Posterior vena cava (tissue), 2 donors: ENCODE results near the gene MAL. TPM values are rescaled to one million over a fixed set of nuclear protein-coding genes. Genes with fewer than 3 reads are reported as not detected.

ENCODE experiments used
- DNase-seq: peaks from one replicate; pipeline ENCODE4 v3.0.0-alpha.2; 2020; ENCODE audit warnings: low spot score
- intact Hi-C, 2 donors: fragments of 100-400 bp; cut with DNase I; formaldehyde crosslinking; loops; one replicate each; pipeline versions ENCODE4 v1.14.1 to v1.14.2; 2022 to 2023
- long read RNA-seq, 2 donors: library from polyadenylated mRNA; unstranded; transcript quantifications; one replicate each; pipeline ENCODE4 v2.0.0, GENCODE V29; 2020 to 2021
- total RNA-seq, 2 donors: library from RNA; stranded (reverse); fragmentation: NEBNext Ultra II Directional; extraction: Animal tissue kit (Norgen Biotek cat#: 25700); gene quantifications; one replicate each; pipeline ENCODE4 v1.2.1, GENCODE V29; 2021
- donor health status: DM: yes; HTN: yes; CAD: no.
- donor health status: DM: yes; HTN: yes; CAD: no.

Gene MAL
- total RNA-seq = 1 to 10 TPM; 1.0 to 1.6 TPM
- long read RNA-seq, donor 1 = 0 reads
- long read RNA-seq, donor 2, partial matches to known transcripts = 0 of 1 reads
- long read RNA-seq, donor 2, other reads (novel, unspliced or antisense) = 0 of 1 reads

GRCh38 chr2:95025406-95026319, at the start of gene MAL:
Gene MAL (plus strand): TSS chr2:95025708. CDS start chr2:95025793, 85 bp downstream.
- DNase-seq = no peak
- intact Hi-C loops = no loop called here

GRCh38 chr2:94977826-94978225, 47.7 kb upstream of the MAL start:
- no peak for DNase-seq
- intact Hi-C loops = no loop called here

- DNase-seq = no peak
- intact Hi-C loops = no loop called here
Observed at GRCh38 chr2:94978917-94979316, 46.6 kb upstream of the MAL start.

- intact Hi-C loops = no loop called here
- no peak for DNase-seq
Observed at GRCh38 chr2:94979406-94980375, 45.8 kb upstream of the MAL start.

GRCh38 chr2:94980406-94980805, 45.1 kb upstream of the MAL start:
- no peak for DNase-seq
- intact Hi-C loops = no loop called here

- intact Hi-C loops = no loop called here
Observed at GRCh38 chr2:94982156-94982555, 43.4 kb upstream of the MAL start.

GRCh38 chr2:94982675-94983074, 42.8 kb upstream of the MAL start:
- DNase-seq = no peak
- intact Hi-C loops = no loop called here

More at GRCh38 chr2:94982156-94982555, 43.4 kb upstream of the MAL start:
- no peak for DNase-seq

GRCh38 chr2:94984964-94985575, 40.4 kb upstream of the MAL start:
- intact Hi-C loops = no loop called here
- peak; percentile 68 for DNase-seq

- peak; percentile 32 for DNase-seq
- intact Hi-C loops = no loop called here
Observed at GRCh38 chr2:94985636-94986035, 39.9 kb upstream of the MAL start.

- DNase-seq = peak; percentile 79
- intact Hi-C loops = no loop called here
Observed at GRCh38 chr2:94986392-94986963, 39.0 kb upstream of the MAL start.

GRCh38 chr2:94987074-94988020, 38.2 kb upstream of the MAL start:
- intact Hi-C loops = no loop called here

GRCh38 chr2:94990956-94991355, 34.6 kb upstream of the MAL start:
- intact Hi-C loops = no loop called here
- no peak for DNase-seq

More at GRCh38 chr2:94987074-94988020, 38.2 kb upstream of the MAL start:
- peak; percentile 52 for DNase-seq

- intact Hi-C loops = no loop called here
- no peak for DNase-seq
Observed at GRCh38 chr2:94992360-94992759, 33.1 kb upstream of the MAL start.

GRCh38 chr2:94993176-94994062, 32.1 kb upstream of the MAL start:
- intact Hi-C loops = no loop called here
- DNase-seq = peak; percentile 71

- DNase-seq = peak; percentile 42
- intact Hi-C loops = no loop called here
Observed at GRCh38 chr2:94994063-94994913, 31.2 kb upstream of the MAL start.
